H4 (cell line): ENCODE measurements around the gene ATAD3A. TPM values are rescaled to one million over a fixed set of nuclear protein-coding genes. Genes with fewer than 3 reads are reported as not detected.

ENCODE experiments used
- DNase-seq: peaks from one replicate; pipeline ENCODE4 v3.0.0-alpha.2; 2015; ENCODE audit warnings: low spot score
- total RNA-seq: library from RNA; depleted of rRNA; stranded (reverse); fragments of >200 nt; shearing (Covaris generic); gene quantifications from 2 replicates; pipeline ENCODE4 v1.2.3, GENCODE V29; 2014; rRNA removed

Gene ATAD3A
- total RNA-seq, 1 experiment from 2014 or later = 20.9 TPM

- no peak for DNase-seq
These were observed 70.8 kb downstream of the ATAD3A start for GRCh38 chr1:1582585-1583346.

DNA sequence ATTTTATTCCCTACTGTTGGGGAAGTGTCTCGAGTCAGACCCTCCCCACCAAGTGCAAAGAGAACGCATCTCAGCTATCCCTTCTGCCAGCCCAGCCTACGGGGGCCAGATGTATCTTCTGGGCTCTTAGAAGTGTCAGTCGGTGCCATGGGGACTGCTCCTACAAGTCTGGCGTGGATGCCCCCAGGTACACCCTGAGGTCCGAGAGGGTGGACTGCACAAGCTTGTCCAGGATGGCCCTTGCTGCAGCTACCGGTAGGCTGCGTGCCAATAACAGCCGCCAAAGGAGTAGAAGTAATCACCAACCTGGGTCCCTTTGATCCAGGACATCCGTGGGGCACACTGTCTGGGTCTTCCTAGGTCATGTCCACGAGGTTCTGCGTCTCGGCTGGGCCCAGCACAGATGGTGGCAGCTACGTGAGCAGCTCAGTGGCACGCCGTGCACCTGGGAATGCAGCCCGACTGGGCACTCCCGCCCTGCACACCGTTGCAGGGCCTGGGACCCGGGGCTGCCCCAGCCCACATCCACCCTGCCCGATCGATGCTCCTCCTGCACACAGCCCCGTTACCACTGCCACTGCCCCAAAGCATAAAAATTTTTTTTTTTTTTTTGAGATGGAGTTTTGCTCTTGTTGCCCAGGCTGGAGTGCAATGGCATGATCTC lies 71.5 kb downstream of the ATAD3A start:
- no peak for DNase-seq

Other genes with a start within 250 kb of the ATAD3A start
- gene UBE2J2, start 238.3 kb upstream of the ATAD3A start, total RNA-seq = 52.7 and 66.5 TPM in 2 replicates
- 0.53 and 1.9 TPM in 2 replicates for gene SCNN1D, start 231.7 kb upstream of the ATAD3A start, total RNA-seq
- gene ACAP3, start 204.2 kb upstream of the ATAD3A start, total RNA-seq = 10.6 and 16.6 TPM in 2 replicates
- 24.7 and 29.3 TPM in 2 replicates for gene PUSL1, start 203.6 kb upstream of the ATAD3A start, total RNA-seq
- gene INTS11, start 187.5 kb upstream of the ATAD3A start, total RNA-seq = 76.9 and 88.3 TPM in 2 replicates
- gene CPTP, start 187.4 kb upstream of the ATAD3A start, total RNA-seq = 12.0 and 18.5 TPM in 2 replicates
- not detected in 2 replicates for gene TAS1R3, start 180.9 kb upstream of the ATAD3A start, total RNA-seq
- gene DVL1, start 162.7 kb upstream of the ATAD3A start, total RNA-seq = 11.7 and 33.3 TPM in 2 replicates
- gene MXRA8, start 153.6 kb upstream of the ATAD3A start, total RNA-seq = 41.2 and 46.0 TPM in 2 replicates
- 162 and 168 TPM in 2 replicates for gene AURKAIP1, start 137.0 kb upstream of the ATAD3A start, total RNA-seq
- gene CCNL2, start 112.8 kb upstream of the ATAD3A start, total RNA-seq = 46.0 and 49.4 TPM in 2 replicates
- 243 and 264 TPM in 2 replicates for gene MRPL20, start 104.9 kb upstream of the ATAD3A start, total RNA-seq
- not detected in 2 replicates for gene ANKRD65, start 90.9 kb upstream of the ATAD3A start, total RNA-seq
- 0.04 TPM in 1 of 2 replicates, not detected in the other for gene VWA1, start 76.5 kb upstream of the ATAD3A start, total RNA-seq
- gene ATAD3C, start 62.5 kb upstream of the ATAD3A start, total RNA-seq = not detected in 2 replicates
- gene ATAD3B, start 40.4 kb upstream of the ATAD3A start, total RNA-seq = 4.4 and 5.7 TPM in 2 replicates
- not detected in 2 replicates for gene TMEM240, start 28.5 kb downstream of the ATAD3A start, total RNA-seq
- gene SSU72, start 62.7 kb downstream of the ATAD3A start, total RNA-seq = 83.4 and 130 TPM in 2 replicates
- 0.85 and 1.2 TPM in 2 replicates for gene FNDC10, start 88.0 kb downstream of the ATAD3A start, total RNA-seq
- gene MIB2, start 103.3 kb downstream of the ATAD3A start, total RNA-seq = 11.8 and 18.5 TPM in 2 replicates
- gene MMP23B, start 120.0 kb downstream of the ATAD3A start, total RNA-seq = not detected in 2 replicates
- 4.7 and 10.4 TPM in 2 replicates for gene CDK11B, start 146.8 kb downstream of the ATAD3A start, total RNA-seq
- gene SLC35E2B, start 180.6 kb downstream of the ATAD3A start, total RNA-seq = 18.5 and 20.1 TPM in 2 replicates
- gene CDK11A, start 212.2 kb downstream of the ATAD3A start, total RNA-seq = 3.8 and 7.0 TPM in 2 replicates